Measurements from ENCODE around the gene SMPD1. TPM values are rescaled to one million over a fixed set of nuclear protein-coding genes. Genes with fewer than 3 reads are reported as not detected.

Gene SMPD1
- total RNA-seq, 4 donors from 2014 or later = 19.2 to 56.1 (median 42.4) TPM

DNA sequence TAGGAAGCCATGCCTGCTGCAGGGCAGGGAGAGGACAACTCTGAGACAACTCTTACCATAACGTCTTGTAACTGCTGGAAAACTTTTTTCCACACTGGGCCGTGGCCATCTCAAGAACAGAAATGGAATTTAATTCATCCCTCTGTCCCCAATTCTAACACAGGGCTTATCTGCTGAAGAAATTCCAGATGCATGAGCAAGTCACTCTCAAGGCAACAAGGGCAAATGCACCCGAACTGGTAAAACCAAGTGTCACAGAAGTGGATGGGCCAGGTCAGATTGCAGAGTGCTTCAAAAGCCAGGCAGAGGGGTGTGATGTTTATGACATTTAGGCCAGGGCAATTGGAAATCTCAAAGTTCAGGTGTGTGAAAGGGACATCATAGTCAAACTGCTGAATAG is 7.4 kb downstream of the SMPD1 start:
- intact Hi-C loops (cut with DNase I; ENCODE audit: low total_unique reads) = loop anchor here (10.0 kb wide), 1 partner anchor 597 kb away; no protein-coding TSS in a partner anchor

DNA sequence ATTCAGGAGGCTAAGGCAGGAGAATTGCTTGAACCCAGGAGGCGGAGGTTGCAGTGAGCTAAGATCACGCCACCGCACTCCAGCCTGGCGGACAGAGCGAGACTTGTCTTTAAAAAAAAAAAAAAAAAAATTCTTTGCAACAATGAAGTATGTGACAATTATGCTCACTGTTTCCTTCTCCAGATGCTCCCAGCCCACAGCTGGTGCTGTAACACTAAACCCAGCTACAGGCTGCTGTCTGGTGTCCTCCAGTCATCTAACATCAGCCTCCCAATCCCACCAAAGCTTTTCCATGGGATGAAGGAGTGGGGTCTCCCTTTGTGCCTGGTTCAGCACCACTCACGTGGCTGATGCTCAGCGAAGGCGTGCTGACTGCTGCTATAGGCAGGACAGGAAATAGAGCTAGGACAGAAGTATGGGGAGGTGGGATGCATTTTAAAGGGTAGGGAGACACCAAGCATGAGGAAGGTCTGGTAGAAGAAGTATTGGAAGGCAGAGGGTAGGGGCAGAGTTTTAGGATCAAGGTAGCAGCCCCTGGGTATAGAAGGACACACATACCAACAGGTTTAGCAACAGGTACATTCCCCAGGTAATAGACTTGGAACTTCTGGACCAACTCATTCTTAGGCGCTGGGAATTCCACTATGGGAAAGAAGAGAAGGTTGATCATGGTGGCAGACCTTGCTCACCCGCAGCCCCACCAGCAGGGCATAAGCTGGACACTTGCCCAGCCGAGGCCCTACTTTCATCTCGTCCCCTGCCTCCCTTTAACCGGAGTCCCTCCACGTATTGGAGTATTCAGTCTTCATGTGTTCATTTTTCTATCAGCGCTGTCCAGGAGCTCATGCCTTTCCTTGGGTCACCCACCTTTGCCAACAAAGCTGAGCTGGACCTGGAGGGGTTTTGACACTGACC is 10.4 kb downstream of the SMPD1 start:
- no peak for DNase-seq
- Histone ChIP-seq H3K27me3 (no peaks in the 10 kb centered on the region), H3K9me3 (no peaks in the 10 kb centered on the region), H3K4me3 (no peak overlapping the region), H3K4me1 (no peaks in the 10 kb centered on the region), H3K27ac (no peak overlapping the region), H3K36me3 (peaks cover 0 to 20% of the 10 kb centered on the region in 2 donors)
- intact Hi-C loops (cut with DNase I; ENCODE audit: low total_unique reads) (no loop called here), in situ Hi-C loops (cut with MboI; ENCODE audit: low sequenced_read_pairs in 4 of 4) (no loop called here)
- no peak for ATAC-seq
- TF ChIP-seq, protein P1, sequence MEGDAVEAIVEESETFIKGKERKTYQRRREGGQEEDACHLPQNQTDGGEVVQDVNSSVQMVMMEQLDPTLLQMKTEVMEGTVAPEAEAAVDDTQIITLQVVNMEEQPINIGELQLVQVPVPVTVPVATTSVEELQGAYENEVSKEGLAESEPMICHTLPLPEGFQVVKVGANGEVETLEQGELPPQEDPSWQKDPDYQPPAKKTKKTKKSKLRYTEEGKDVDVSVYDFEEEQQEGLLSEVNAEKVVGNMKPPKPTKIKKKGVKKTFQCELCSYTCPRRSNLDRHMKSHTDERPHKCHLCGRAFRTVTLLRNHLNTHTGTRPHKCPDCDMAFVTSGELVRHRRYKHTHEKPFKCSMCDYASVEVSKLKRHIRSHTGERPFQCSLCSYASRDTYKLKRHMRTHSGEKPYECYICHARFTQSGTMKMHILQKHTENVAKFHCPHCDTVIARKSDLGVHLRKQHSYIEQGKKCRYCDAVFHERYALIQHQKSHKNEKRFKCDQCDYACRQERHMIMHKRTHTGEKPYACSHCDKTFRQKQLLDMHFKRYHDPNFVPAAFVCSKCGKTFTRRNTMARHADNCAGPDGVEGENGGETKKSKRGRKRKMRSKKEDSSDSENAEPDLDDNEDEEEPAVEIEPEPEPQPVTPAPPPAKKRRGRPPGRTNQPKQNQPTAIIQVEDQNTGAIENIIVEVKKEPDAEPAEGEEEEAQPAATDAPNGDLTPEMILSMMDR (IDR thresholded peaks at IDR 0.05 in 4 of 5, conservative IDR thresholded peaks at IDR 0.05 in 1 of 5) = no peak
- TF ChIP-seq POLR2A (IDR thresholded peaks at IDR 0.05) = no peak

More for the DNA sequence above, 7.4 kb downstream of the SMPD1 start:
- Histone ChIP-seq H3K27me3 (no peaks in the 10 kb centered on the region), H3K36me3 (peaks cover 0 to 43% of the 10 kb centered on the region in 2 donors), H3K4me1 (peaks cover 0 to under 1% of the 10 kb centered on the region in 2 donors), H3K4me3 (no peak overlapping the region), H3K9me3 (no peaks in the 10 kb centered on the region), H3K27ac (no peak overlapping the region)
- ATAC-seq = no peak
- TF ChIP-seq POLR2A (IDR thresholded peaks at IDR 0.05) = no peak
- TF ChIP-seq, protein P1 (IDR thresholded peaks at IDR 0.05 in 4 of 5, conservative IDR thresholded peaks at IDR 0.05 in 1 of 5) = no peak
- in situ Hi-C loops (cut with MboI; ENCODE audit: low sequenced_read_pairs in 4 of 4) = no loop called here
- no peak for DNase-seq

- in situ Hi-C loops (cut with MboI; ENCODE audit: low sequenced_read_pairs in 4 of 4) (no loop called here), intact Hi-C loops (cut with DNase I; ENCODE audit: low total_unique reads) (no loop called here)
- Histone ChIP-seq H3K27ac (no peak overlapping the region), H3K27me3 (no peaks in the 10 kb centered on the region), H3K4me1 (no peaks in the 10 kb centered on the region), H3K9me3 (no peaks in the 10 kb centered on the region), H3K36me3 (peaks cover 0 to 17% of the 10 kb centered on the region in 2 donors), H3K4me3 (no peak overlapping the region)
- DNase-seq (no peak), ATAC-seq (no peak)
- TF ChIP-seq, protein P1 (IDR thresholded peaks at IDR 0.05 in 4 of 5, conservative IDR thresholded peaks at IDR 0.05 in 1 of 5) = no peak
- TF ChIP-seq POLR2A (IDR thresholded peaks at IDR 0.05) = no peak
Measured at GRCh38 chr11:6401464-6401863, 11.2 kb downstream of the SMPD1 start.

GRCh38 chr11:6402061-6402470 is 11.8 kb downstream of the SMPD1 start:
- peaks cover 0 to 17% of the 10 kb centered on the region in 2 donors for H3K36me3 ChIP-seq
- ATAC-seq = no peak
- TF ChIP-seq, protein P1 (IDR thresholded peaks at IDR 0.05 in 4 of 5, conservative IDR thresholded peaks at IDR 0.05 in 1 of 5) = no peak
- TF ChIP-seq POLR2A (IDR thresholded peaks at IDR 0.05) = no peak

More at GRCh38 chr11:6402061-6402470, 11.8 kb downstream of the SMPD1 start:
- Histone ChIP-seq H3K4me3 (no peak overlapping the region), H3K27ac (no peak overlapping the region), H3K9me3 (no peaks in the 10 kb centered on the region), H3K27me3 (no peaks in the 10 kb centered on the region), H3K4me1 (no peaks in the 10 kb centered on the region)
- in situ Hi-C loops (cut with MboI; ENCODE audit: low sequenced_read_pairs in 4 of 4) = no loop called here
- intact Hi-C loops (cut with DNase I; ENCODE audit: low total_unique reads) = no loop called here
- no peak for DNase-seq
